Chondrocyte (in vitro differentiated cells): ENCODE measurements around the gene ANO3. TPM values are rescaled to one million over a fixed set of nuclear protein-coding genes. Genes with fewer than 3 reads are reported as not detected.

ENCODE experiments used
- DNase-seq: peaks from one replicate; pipeline ENCODE4 v3.0.0; 2021; ENCODE audit warnings: mixed read lengths, low spot score
- H3K27ac Mint-ChIP-seq: one replicate; pipeline ENCODE4 v1.8.0; 2021; ENCODE audit warnings: mild to moderate bottlenecking, moderate library complexity, mixed read lengths; ENCODE audit not compliant: unreplicated experiment
- H3K27me3 Mint-ChIP-seq: 2 replicates; pipeline ENCODE4 v1.8.0; 2021; ENCODE audit warnings: low read depth, mixed read lengths
- H3K36me3 Mint-ChIP-seq: 2 replicates; pipeline ENCODE4 v1.8.0; 2021; ENCODE audit warnings: low read depth, mixed read lengths
- H3K4me1 Mint-ChIP-seq: 2 replicates; pipeline ENCODE4 v1.8.0; 2021; ENCODE audit warnings: low read depth, mild to moderate bottlenecking, mixed read lengths
- H3K4me3 Mint-ChIP-seq: one replicate; pipeline ENCODE4 v1.8.0; 2021; ENCODE audit warnings: mild to moderate bottlenecking, moderate library complexity, mixed read lengths; ENCODE audit not compliant: unreplicated experiment
- H3K9me3 Mint-ChIP-seq: 2 replicates; pipeline ENCODE4 v1.8.0; 2021; ENCODE audit warnings: low read depth, mixed read lengths
- CTCF ChIP-seq: fragments of 200-600 bp; sonication (generic); IDR thresholded peaks from 2 replicates; pipeline ENCODE4 v1.5.0; 2021; ENCODE audit warnings: antibody characterized with exemption, mild to moderate bottlenecking, moderate library complexity
- total RNA-seq: library from RNA; stranded (reverse); gene quantifications from 3 replicates; pipeline ENCODE4 v1.2.1, GENCODE V29; 2021

ANO3 gene
- total RNA-seq, 1 donor from 2014 or later: 0.07 TPM

- peaks cover 3% of the 10 kb centered on the region for H3K4me1 Mint-ChIP-seq
- no peak for TF ChIP-seq CTCF
- peaks cover 1% of the 10 kb centered on the region for H3K27me3 Mint-ChIP-seq
- no peak for DNase-seq
- H3K9me3 Mint-ChIP-seq: no peaks in the 10 kb centered on the region
- no peaks in the 10 kb centered on the region for H3K36me3 Mint-ChIP-seq
- no peak overlapping the region for H3K4me3 Mint-ChIP-seq
- no peak overlapping the region for H3K27ac Mint-ChIP-seq
Observed at GRCh38 chr11:26702406-26702805, 370.5 kb downstream of the ANO3 start.

- H3K36me3 Mint-ChIP-seq: no peaks in the 10 kb centered on the region
- peaks cover 3% of the 10 kb centered on the region for H3K4me1 Mint-ChIP-seq
- H3K27me3 Mint-ChIP-seq: peaks cover 1% of the 10 kb centered on the region
- no peak for DNase-seq
- no peak overlapping the region for H3K27ac Mint-ChIP-seq
- H3K4me3 Mint-ChIP-seq: no peak overlapping the region
- H3K9me3 Mint-ChIP-seq: no peaks in the 10 kb centered on the region
- TF ChIP-seq CTCF: no peak
Observed at GRCh38 chr11:26703411-26704191, 371.7 kb downstream of the ANO3 start.

- H3K9me3 Mint-ChIP-seq: no peaks in the 10 kb centered on the region
- no peak for DNase-seq
- H3K36me3 Mint-ChIP-seq: no peaks in the 10 kb centered on the region
- no peak overlapping the region for H3K27ac Mint-ChIP-seq
- TF ChIP-seq CTCF: no peak
- peaks cover 1% of the 10 kb centered on the region for H3K27me3 Mint-ChIP-seq
- no peak overlapping the region for H3K4me3 Mint-ChIP-seq
- H3K4me1 Mint-ChIP-seq: peaks cover 6% of the 10 kb centered on the region
Observed at GRCh38 chr11:26704249-26704648, 372.3 kb downstream of the ANO3 start.

GRCh38 chr11:26706181-26706580 is 374.3 kb downstream of the ANO3 start:
- no peaks in the 10 kb centered on the region for H3K36me3 Mint-ChIP-seq
- no peak for DNase-seq
- no peak for TF ChIP-seq CTCF
- H3K4me1 Mint-ChIP-seq: peaks cover 6% of the 10 kb centered on the region
- no peak overlapping the region for H3K27ac Mint-ChIP-seq
- no peak overlapping the region for H3K4me3 Mint-ChIP-seq
- no peaks in the 10 kb centered on the region for H3K9me3 Mint-ChIP-seq
- peaks cover 1% of the 10 kb centered on the region for H3K27me3 Mint-ChIP-seq

GRCh38 chr11:26708736-26709456 is 377.0 kb downstream of the ANO3 start:
- Mint-ChIP-seq H3K36me3 (no peaks in the 10 kb centered on the region), H3K4me1 (peaks cover 6% of the 10 kb centered on the region), H3K27me3 (peaks cover 9% of the 10 kb centered on the region), H3K27ac (no peak overlapping the region), H3K4me3 (no peak overlapping the region), H3K9me3 (no peaks in the 10 kb centered on the region)
- TF ChIP-seq CTCF: no peak
- no peak for DNase-seq
